ENCODE results near the gene APLP2. TPM values are rescaled to one million over a fixed set of nuclear protein-coding genes. Genes with fewer than 3 reads are reported as not detected.

Gene APLP2
- total RNA-seq, 2 experiments from 2014 or later, result 25.5 to 29.8 TPM

GRCh38 chr11:130112071-130112830 lies 42.6 kb downstream of the APLP2 start:
- Mint-ChIP-seq H3K36me3 (ENCODE audit: low read depth) (peaks cover 26% of the 10 kb centered on the region), H3K27ac (no peak overlapping the region), H3K4me3 (no peak overlapping the region), H3K4me1 (ENCODE audit: low read depth) (no peaks in the 10 kb centered on the region), H3K27me3 (peaks cover 1% of the 10 kb centered on the region), H3K9me3 (no peaks in the 10 kb centered on the region)
- intact Hi-C loops (cut with micrococcal nuclease), result no loop called here
- POLR2A ChIA-PET, result interaction anchor here (0.6 to 1.1 kb wide), 2 partner anchors 109 to 481 kb away, joined by 3 read pairs; no protein-coding TSS in a partner anchor
- CTCF ChIA-PET, result no interaction called here
- ATAC-seq, result no peak
- DNase-seq, result no peak
- TF ChIP-seq CTCF (IDR thresholded peaks at IDR 0.05), result no peak

- DNase-seq, result no peak
- ATAC-seq, result no peak
- ChIA-PET POLR2A (interaction anchor here (0.6 to 1.1 kb wide), 2 partner anchors 32 to 113 kb away, joined by 3 read pairs; no protein-coding TSS in a partner anchor), CTCF (interaction anchor here (1.5 kb wide), 1 partner anchor 15 kb away, joined by 3 read pairs; no protein-coding TSS in a partner anchor)
- peaks cover 1% of the 10 kb centered on the region for H3K27me3 Mint-ChIP-seq
- peaks cover 22% of the 10 kb centered on the region for H3K36me3 Mint-ChIP-seq (ENCODE audit: low read depth)
- H3K4me1 Mint-ChIP-seq (ENCODE audit: low read depth), result peaks cover 13% of the 10 kb centered on the region
- intact Hi-C loops (cut with micrococcal nuclease), result no loop called here
- H3K9me3 Mint-ChIP-seq, result no peaks in the 10 kb centered on the region
- TF ChIP-seq CTCF (IDR thresholded peaks at IDR 0.05), result no peak
- no peak overlapping the region for H3K27ac Mint-ChIP-seq
- no peak overlapping the region for H3K4me3 Mint-ChIP-seq
Measured at GRCh38 chr11:130114281-130114680, 44.6 kb downstream of the APLP2 start.

- peaks cover 1% of the 10 kb centered on the region for H3K27me3 Mint-ChIP-seq
- no peak overlapping the region for H3K4me3 Mint-ChIP-seq
- POLR2A ChIA-PET, result interaction anchor here (0.6 to 1.1 kb wide), 2 partner anchors 32 to 113 kb away, joined by 3 read pairs; no protein-coding TSS in a partner anchor
- no peak for ATAC-seq
- CTCF ChIA-PET, result interaction anchor here (0.8 to 1.5 kb wide), 2 partner anchors 14 to 17 kb away, joined by 3 read pairs; no protein-coding TSS in a partner anchor
- intact Hi-C loops (cut with micrococcal nuclease), result loop anchor here (5.0 kb wide), 1 partner anchor 112 kb away; the partner anchor contains the start of gene PRDM10
- TF ChIP-seq CTCF (IDR thresholded peaks at IDR 0.05), result no peak
- H3K4me1 Mint-ChIP-seq (ENCODE audit: low read depth), result peaks cover 17% of the 10 kb centered on the region
- peaks cover 20% of the 10 kb centered on the region for H3K36me3 Mint-ChIP-seq (ENCODE audit: low read depth)
- DNase-seq, result no peak
- H3K9me3 Mint-ChIP-seq, result no peaks in the 10 kb centered on the region
- no peak overlapping the region for H3K27ac Mint-ChIP-seq
Measured at GRCh38 chr11:130114726-130115125, 45.0 kb downstream of the APLP2 start.

GRCh38 chr11:130115218-130115617 lies 45.5 kb downstream of the APLP2 start:
- intact Hi-C loops (cut with micrococcal nuclease), result loop anchor here (5.0 kb wide), 1 partner anchor 113 kb away; the partner anchor contains the start of gene PRDM10
- ATAC-seq (no peak), DNase-seq (no peak)
- POLR2A ChIA-PET, result interaction anchor here (0.6 to 1.1 kb wide), 3 partner anchors 31 to 114 kb away, joined by 3 read pairs; no protein-coding TSS in a partner anchor
- Mint-ChIP-seq H3K4me3 (no peak overlapping the region), H3K27me3 (peaks cover 3% of the 10 kb centered on the region), H3K27ac (no peak overlapping the region), H3K4me1 (ENCODE audit: low read depth) (peaks cover 19% of the 10 kb centered on the region), H3K36me3 (ENCODE audit: low read depth) (peaks cover 16% of the 10 kb centered on the region), H3K9me3 (no peaks in the 10 kb centered on the region)
- CTCF ChIA-PET, result interaction anchor here (0.8 to 1.5 kb wide), 2 partner anchors 14 to 17 kb away, joined by 3 read pairs; no protein-coding TSS in a partner anchor
- no peak for TF ChIP-seq CTCF (IDR thresholded peaks at IDR 0.05)

Data from activated CD8-positive, alpha-beta T cell treated with anti-CD3 and anti-CD28 coated beads for 36 hours (primary cell).